Heart left ventricle (tissue), 13 donors: ENCODE results near the gene USP34.

Source experiments
- CTCF ChIP-seq, 12 donors: fragments of 200-600 bp; sonication (generic) in 4 of 12; IDR thresholded peaks; one replicate each; pipeline versions ENCODE4 v1.5.0 to v1.8.0; 2018 to 2022; ENCODE audit warnings: antibody characterized with exemption in 12 of 12, mild to moderate bottlenecking in 5 of 12
- POLR2A ChIP-seq, 2 donors: fragments of 450-650 bp; IDR thresholded peaks; one replicate each; pipeline ENCODE4 v1.6.1; 2017; ENCODE audit warnings: antibody characterized with exemption in 2 of 2, mild to moderate bottlenecking in 2 of 2, moderate library complexity in 2 of 2
- donor health status: ischemic (EF 13 %, LVEDD 7.1; RV severe dilation, severe dysfunction).
- donor health status: DM: no; HTN: yes; CAD: no.
- donor health status: DM: no; HTN: no; CAD: no.
- donor health status: ischemic (EF 25% LVEDD 6.9; RV normal size, moderate dysfunction).
- donor health status: ischemic (EF 25% LVEDD 5.7; RV mildly dilated, moderate dysfunction).
- donor health status: ischemic (EF 35%, LVEDD 5.7; RV mildly dilated, moderate dysfunction).
- donor health status: nonischemic (EF 11% LVEDD 7.7; RV severe dilation, severe dysfunction).
- donor health status: DM: yes; HTN: yes; CAD: no.
- donor health status: PGD.
- donor health status: ischemic (EF 29% LVEDD 5.4; RV normal size, mild dysfunction).
- donor health status: nonischemic (EF 23%, LVEDD 6.1; RV moderate dilation, normal function).

GRCh38 chr2:61378281-61378680 lies 92.6 kb downstream of the USP34 start:
- no peak for TF ChIP-seq CTCF (IDR thresholded peaks at IDR 0.05)
- no peak for TF ChIP-seq POLR2A (IDR thresholded peaks at IDR 0.05)
